ENCODE measurements around the gene SELENOV.

SELENOV gene

DNA sequence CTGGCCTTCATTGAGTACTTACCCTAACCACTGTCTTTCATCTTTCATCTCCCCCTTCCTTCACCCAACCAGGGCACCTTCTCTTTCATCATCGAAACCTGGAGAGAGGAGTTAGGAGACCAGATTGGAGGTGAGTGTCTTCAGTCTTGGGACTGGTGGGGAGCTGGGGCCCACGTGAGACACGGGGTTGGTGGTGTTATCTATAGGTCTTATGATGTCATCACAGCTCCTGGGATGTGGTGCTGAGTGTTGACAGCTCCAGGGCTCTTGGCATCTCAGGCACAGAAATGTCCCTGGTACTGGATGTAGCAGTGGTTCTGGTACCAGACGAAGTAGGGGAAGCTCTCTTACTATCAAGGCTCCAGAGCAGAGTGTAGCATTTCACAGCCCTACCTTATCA lies 14.4 kb upstream of the SELENOV start:
- Histone ChIP-seq H3K36me3 (ENCODE audit: insufficient read depth, low read length) (no peaks in the 10 kb centered on the region), H3K9ac (ENCODE audit: low read depth, low read length) (no peak overlapping the region), H3K9me3 (ENCODE audit: control insufficient read depth, insufficient read depth, low read length) (no peaks in the 10 kb centered on the region), H3K4me1 (ENCODE audit: insufficient read depth, low read length) (peaks cover 3% of the 10 kb centered on the region; the same call in 1 of the 2 replicates)

DNA sequence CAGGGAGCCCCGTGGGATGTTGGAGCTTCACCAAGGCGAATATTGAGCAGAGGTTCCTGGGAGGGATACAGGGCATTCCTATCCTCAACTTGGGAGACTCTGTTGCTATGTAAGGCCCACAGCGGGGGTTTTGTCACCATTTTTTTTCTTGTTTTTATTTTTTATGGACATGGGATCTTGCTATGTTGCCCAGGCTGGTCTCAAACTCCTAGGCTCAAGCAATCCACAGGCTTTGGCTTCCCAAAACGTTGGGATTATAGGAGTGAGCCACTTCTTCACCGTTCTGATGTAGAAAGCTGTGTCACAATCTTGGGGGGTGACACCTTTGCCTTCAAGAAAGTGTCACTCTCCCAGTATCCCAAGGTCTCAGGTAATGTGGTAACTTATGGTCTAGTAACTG lies 13.6 kb upstream of the SELENOV start:
- Histone ChIP-seq H3K9me3 (ENCODE audit: control insufficient read depth, insufficient read depth, low read length) (no peaks in the 10 kb centered on the region), H3K36me3 (ENCODE audit: insufficient read depth, low read length) (no peaks in the 10 kb centered on the region), H3K9ac (ENCODE audit: low read depth, low read length) (no peak overlapping the region), H3K4me1 (ENCODE audit: insufficient read depth, low read length) (peaks cover 3% of the 10 kb centered on the region; the same call in 1 of the 2 replicates)

- no peaks in the 10 kb centered on the region for H3K9me3 ChIP-seq (ENCODE audit: control insufficient read depth, insufficient read depth, low read length)
- no peak overlapping the region for H3K9ac ChIP-seq (ENCODE audit: low read depth, low read length)
- H3K4me1 ChIP-seq (ENCODE audit: insufficient read depth, low read length), result no peaks in the 10 kb centered on the region
- H3K36me3 ChIP-seq (ENCODE audit: insufficient read depth, low read length), result no peaks in the 10 kb centered on the region
These were observed 12.1 kb upstream of the SELENOV start for GRCh38 chr19:39502640-39503417.

DNA sequence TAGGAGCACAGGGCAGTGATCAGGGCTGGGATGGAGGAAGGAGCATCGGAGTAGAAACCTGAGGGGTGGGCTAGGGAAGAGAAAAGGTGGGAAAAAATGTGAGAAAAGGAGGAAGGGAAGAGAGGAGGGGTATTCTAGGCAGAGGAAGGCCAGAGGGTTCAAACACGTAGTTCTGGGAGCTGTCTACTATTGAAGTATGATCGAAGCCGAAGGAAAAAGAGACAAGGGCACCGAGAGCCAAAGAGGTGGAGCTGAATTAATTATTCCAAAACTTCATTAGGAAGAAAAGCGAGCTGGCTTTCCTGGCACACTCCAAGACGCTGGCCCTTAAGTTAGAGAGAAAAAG lies 8.4 kb upstream of the SELENOV start:
- H3K36me3 ChIP-seq (ENCODE audit: insufficient read depth, low read length), result no peaks in the 10 kb centered on the region
- H3K9ac ChIP-seq (ENCODE audit: low read depth, low read length), result no peak overlapping the region
- no peaks in the 10 kb centered on the region for H3K4me1 ChIP-seq (ENCODE audit: insufficient read depth, low read length)
- H3K9me3 ChIP-seq (ENCODE audit: control insufficient read depth, insufficient read depth, low read length), result no peaks in the 10 kb centered on the region

DNA sequence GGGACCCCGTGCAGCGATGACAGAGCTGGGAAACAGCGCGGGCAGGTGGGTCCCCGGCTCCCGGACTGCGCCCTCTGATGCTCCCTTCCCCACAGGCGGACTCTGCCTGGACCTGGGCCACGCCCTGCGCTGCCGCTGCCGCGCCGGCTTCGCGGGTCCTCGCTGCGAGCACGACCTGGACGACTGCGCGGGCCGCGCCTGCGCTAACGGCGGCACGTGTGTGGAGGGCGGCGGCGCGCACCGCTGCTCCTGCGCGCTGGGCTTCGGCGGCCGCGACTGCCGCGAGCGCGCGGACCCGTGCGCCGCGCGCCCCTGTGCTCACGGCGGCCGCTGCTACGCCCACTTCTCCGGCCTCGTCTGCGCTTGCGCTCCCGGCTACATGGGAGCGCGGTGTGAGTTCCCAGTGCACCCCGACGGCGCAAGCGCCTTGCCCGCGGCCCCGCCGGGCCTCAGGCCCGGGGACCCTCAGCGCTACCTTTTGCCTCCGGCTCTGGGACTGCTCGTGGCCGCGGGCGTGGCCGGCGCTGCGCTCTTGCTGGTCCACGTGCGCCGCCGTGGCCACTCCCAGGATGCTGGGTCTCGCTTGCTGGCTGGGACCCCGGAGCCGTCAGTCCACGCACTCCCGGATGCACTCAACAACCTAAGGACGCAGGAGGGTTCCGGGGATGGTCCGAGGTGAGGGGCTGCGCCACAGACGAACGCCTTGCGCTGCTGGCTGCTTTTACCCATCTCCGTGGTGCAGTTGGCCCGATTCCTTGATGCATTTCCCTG lies 7.8 kb upstream of the SELENOV start:
- peak overlapping the region; percentile 56 for H3K9ac ChIP-seq (ENCODE audit: low read depth, low read length)
- no peaks in the 10 kb centered on the region for H3K4me1 ChIP-seq (ENCODE audit: insufficient read depth, low read length)
- H3K9me3 ChIP-seq (ENCODE audit: control insufficient read depth, insufficient read depth, low read length), result no peaks in the 10 kb centered on the region
- no peaks in the 10 kb centered on the region for H3K36me3 ChIP-seq (ENCODE audit: insufficient read depth, low read length)

GRCh38 chr19:39507715-39508364 lies 7.1 kb upstream of the SELENOV start:
- no peaks in the 10 kb centered on the region for H3K36me3 ChIP-seq (ENCODE audit: insufficient read depth, low read length)
- no peaks in the 10 kb centered on the region for H3K9me3 ChIP-seq (ENCODE audit: control insufficient read depth, insufficient read depth, low read length)
- peak overlapping the region; percentile 56 for H3K9ac ChIP-seq (ENCODE audit: low read depth, low read length)
- H3K4me1 ChIP-seq (ENCODE audit: insufficient read depth, low read length), result no peaks in the 10 kb centered on the region

DNA sequence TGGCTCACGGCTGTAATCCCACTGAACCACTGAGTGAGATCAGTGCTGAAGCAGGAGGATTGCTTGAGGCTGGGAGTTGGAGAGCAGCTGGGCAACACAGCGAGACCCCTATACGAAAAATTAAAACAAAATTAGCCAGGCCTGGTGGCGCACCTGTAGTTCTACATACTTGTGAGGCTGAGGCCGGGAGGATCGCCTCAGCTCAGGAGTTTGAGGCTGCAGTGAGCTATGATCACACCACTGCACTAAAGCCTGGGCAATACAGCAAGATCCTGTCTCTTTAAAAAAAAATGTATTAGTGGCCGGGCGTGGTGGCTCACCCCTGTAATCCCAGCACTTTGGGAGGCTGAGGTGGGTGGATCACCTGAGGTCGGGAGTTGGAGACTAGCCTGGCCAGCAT lies 6.3 kb upstream of the SELENOV start:
- Histone ChIP-seq H3K4me1 (ENCODE audit: insufficient read depth, low read length) (no peaks in the 10 kb centered on the region), H3K36me3 (ENCODE audit: insufficient read depth, low read length) (no peaks in the 10 kb centered on the region), H3K9ac (ENCODE audit: low read depth, low read length) (no peak overlapping the region), H3K9me3 (ENCODE audit: control insufficient read depth, insufficient read depth, low read length) (no peaks in the 10 kb centered on the region)

DNA sequence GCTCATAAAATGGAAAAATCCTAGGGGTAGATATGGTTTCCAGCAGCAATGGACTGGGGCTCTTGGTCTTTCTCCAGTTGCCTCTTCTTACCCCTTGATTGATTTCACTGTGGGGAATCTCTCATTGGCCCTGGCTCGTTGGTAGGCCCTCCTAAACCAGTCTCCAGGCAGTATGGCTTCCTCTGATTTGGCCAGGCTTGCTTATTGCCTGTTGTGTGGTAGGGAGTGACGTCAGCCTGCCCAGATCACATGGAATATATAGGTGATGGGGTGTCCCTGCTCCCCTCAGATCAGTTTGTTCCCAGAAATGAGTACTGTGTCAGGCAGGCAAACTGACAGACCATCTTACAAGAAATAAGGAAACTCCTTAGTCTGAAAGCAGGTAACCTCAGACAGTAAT lies 5.7 kb upstream of the SELENOV start:
- Histone ChIP-seq H3K9ac (ENCODE audit: low read depth, low read length) (no peak overlapping the region), H3K9me3 (ENCODE audit: control insufficient read depth, insufficient read depth, low read length) (no peaks in the 10 kb centered on the region), H3K36me3 (ENCODE audit: insufficient read depth, low read length) (no peaks in the 10 kb centered on the region), H3K4me1 (ENCODE audit: insufficient read depth, low read length) (no peaks in the 10 kb centered on the region)

- H3K9me3 ChIP-seq (ENCODE audit: control insufficient read depth, insufficient read depth, low read length), result no peaks in the 10 kb centered on the region; the same call in 1 of the 2 replicates
- no peaks in the 10 kb centered on the region for H3K36me3 ChIP-seq (ENCODE audit: insufficient read depth, low read length)
- no peaks in the 10 kb centered on the region for H3K4me1 ChIP-seq (ENCODE audit: insufficient read depth, low read length)
- no peak overlapping the region for H3K9ac ChIP-seq (ENCODE audit: low read depth, low read length)
These were observed 2.0 kb upstream of the SELENOV start for GRCh38 chr19:39512988-39513387.

- Histone ChIP-seq H3K9me3 (ENCODE audit: control insufficient read depth, insufficient read depth, low read length) (no peaks in the 10 kb centered on the region; the same call in 1 of the 2 replicates), H3K9ac (ENCODE audit: low read depth, low read length) (peak overlapping the region; percentile 92), H3K36me3 (ENCODE audit: insufficient read depth, low read length) (peaks cover under 1% of the 10 kb centered on the region; the same call in 1 of the 2 replicates)
These were observed 732 bp downstream of the SELENOV start for GRCh38 chr19:39515551-39516191.

GRCh38 chr19:39516270-39516669 lies 1.3 kb downstream of the SELENOV start:
- Histone ChIP-seq H3K4me1 (ENCODE audit: insufficient read depth, low read length) (0 out of 2 replicates have a peak, but pooled peaks cover 2% of the 10 kb centered on the region), H3K9ac (ENCODE audit: low read depth, low read length) (peak overlapping the region; percentile 92), H3K36me3 (ENCODE audit: insufficient read depth, low read length) (peaks cover 6% of the 10 kb centered on the region; the same call in 1 of the 2 replicates), H3K9me3 (ENCODE audit: control insufficient read depth, insufficient read depth, low read length) (no peaks in the 10 kb centered on the region; the same call in 1 of the 2 replicates)

More at GRCh38 chr19:39515551-39516191, 732 bp downstream of the SELENOV start:
- H3K4me1 ChIP-seq (ENCODE audit: insufficient read depth, low read length), result 0 out of 2 replicates have a peak, but pooled peaks cover 2% of the 10 kb centered on the region

DNA sequence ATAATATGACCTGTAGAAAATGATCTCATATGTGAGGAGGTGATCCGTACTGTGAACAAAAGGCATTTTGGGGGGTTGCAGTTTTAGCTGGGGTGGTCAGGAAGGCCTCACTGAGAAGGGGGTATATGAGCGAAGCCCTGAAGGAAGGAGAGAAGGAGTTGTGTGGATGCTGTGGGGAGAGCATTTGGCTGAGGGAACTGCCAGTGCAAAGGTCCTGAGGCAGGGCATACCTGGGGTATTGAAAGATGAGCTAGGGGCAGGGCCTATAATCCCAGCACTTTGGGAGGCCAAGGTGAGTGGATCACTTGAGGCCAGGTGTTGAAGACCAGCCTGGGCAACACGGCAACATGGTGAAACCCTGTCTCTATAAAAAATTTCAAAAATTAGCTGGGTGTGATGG lies 2.5 kb downstream of the SELENOV start:
- Histone ChIP-seq H3K36me3 (ENCODE audit: insufficient read depth, low read length) (peaks cover 6% of the 10 kb centered on the region; the same call in 1 of the 2 replicates), H3K9me3 (ENCODE audit: control insufficient read depth, insufficient read depth, low read length) (no peaks in the 10 kb centered on the region; the same call in 1 of the 2 replicates), H3K9ac (ENCODE audit: low read depth, low read length) (no peak overlapping the region), H3K4me1 (ENCODE audit: insufficient read depth, low read length) (0 out of 2 replicates have a peak, but pooled peaks cover 2% of the 10 kb centered on the region)

DNA sequence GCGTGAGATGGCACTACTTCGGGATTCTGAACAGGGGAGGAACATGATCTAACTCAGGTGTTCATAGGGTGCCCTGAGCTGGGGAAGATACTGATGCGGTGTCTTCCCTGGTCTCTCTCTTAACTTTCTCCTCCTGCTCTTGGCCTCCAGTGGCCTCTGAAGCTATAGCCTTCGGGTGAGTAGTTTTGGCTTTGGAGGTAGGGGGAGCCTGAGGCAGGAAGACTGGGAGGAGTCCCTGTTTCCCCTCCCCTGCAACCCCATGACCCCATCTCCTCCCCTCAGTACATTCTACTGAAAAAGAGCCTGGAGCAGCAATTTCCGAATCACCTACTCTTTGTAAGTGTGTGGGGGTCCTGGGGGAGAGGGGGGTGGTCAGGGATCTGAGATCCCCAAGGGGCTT lies 3.5 kb downstream of the SELENOV start:
- Histone ChIP-seq H3K9ac (ENCODE audit: low read depth, low read length) (peak overlapping the region; percentile 60), H3K9me3 (ENCODE audit: control insufficient read depth, insufficient read depth, low read length) (no peaks in the 10 kb centered on the region; the same call in 1 of the 2 replicates), H3K36me3 (ENCODE audit: insufficient read depth, low read length) (peaks cover 6% of the 10 kb centered on the region; the same call in 1 of the 2 replicates), H3K4me1 (ENCODE audit: insufficient read depth, low read length) (0 out of 2 replicates have a peak, but pooled peaks cover 2% of the 10 kb centered on the region)

DNA sequence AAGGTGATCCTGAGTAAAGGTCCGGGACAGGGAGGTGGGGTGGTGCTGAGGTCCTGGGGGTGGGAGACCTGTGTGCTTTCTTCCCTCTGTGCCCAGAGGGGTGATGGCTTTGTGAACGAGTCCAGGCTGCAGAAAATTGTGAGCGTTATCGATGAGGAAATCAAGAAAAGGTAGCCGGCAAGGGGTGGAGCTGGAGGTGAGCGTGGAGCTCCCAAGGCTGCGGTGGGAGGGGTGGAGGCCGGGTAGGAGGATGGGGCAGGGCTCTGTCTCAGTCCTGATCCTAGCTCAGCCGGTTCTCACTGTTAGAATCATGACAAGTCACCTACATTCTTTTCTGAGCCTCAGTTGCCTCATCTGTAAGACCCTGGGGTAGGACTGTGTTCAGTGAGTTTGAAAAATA lies 4.0 kb downstream of the SELENOV start:
- H3K36me3 ChIP-seq (ENCODE audit: insufficient read depth, low read length), result peaks cover 6% of the 10 kb centered on the region; the same call in 1 of the 2 replicates
- H3K9ac ChIP-seq (ENCODE audit: low read depth, low read length), result peak overlapping the region; percentile 60
- no peaks in the 10 kb centered on the region; the same call in 1 of the 2 replicates for H3K9me3 ChIP-seq (ENCODE audit: control insufficient read depth, insufficient read depth, low read length)
- H3K4me1 ChIP-seq (ENCODE audit: insufficient read depth, low read length), result 0 out of 2 replicates have a peak, but pooled peaks cover 2% of the 10 kb centered on the region
